Osteoblast (primary cell): ENCODE data around the gene IL37. TPM values are rescaled to one million over a fixed set of nuclear protein-coding genes. Genes with fewer than 3 reads are reported as not detected.

ENCODE experiments used
- DNase-seq: peaks from one replicate; pipeline ENCODE4 v3.0.0; 2011; ENCODE audit warnings: low spot score, mixed read lengths; ENCODE audit not compliant: insufficient read length; ENCODE audit errors: missing footprints
- H2AFZ ChIP-seq: 2 replicates; pipeline ENCODE4 v1.6.0; 2011; ENCODE audit warnings: mild to moderate bottlenecking, low read length
- H3K27ac ChIP-seq: 2 replicates; pipeline ENCODE4 v1.5.1; 2011; ENCODE audit warnings: mild to moderate bottlenecking, low read depth, low read length, moderate library complexity
- H3K27me3 ChIP-seq: 2 replicates; pipeline ENCODE4 v1.6.0; 2012; ENCODE audit warnings: mild to moderate bottlenecking, control low read depth, inconsistent platforms, low read length, moderate library complexity; ENCODE audit not compliant: insufficient read depth
- H3K36me3 ChIP-seq: 2 replicates; pipeline ENCODE4 v1.5.1; 2011; ENCODE audit warnings: mild to moderate bottlenecking, low read length, control low read depth, moderate library complexity; ENCODE audit not compliant: insufficient read depth
- H3K4me1 ChIP-seq: 2 replicates; pipeline ENCODE4 v1.5.1; 2011; ENCODE audit warnings: mild to moderate bottlenecking, low read length, control low read depth, moderate library complexity; ENCODE audit not compliant: insufficient read depth
- H3K4me2 ChIP-seq: 2 replicates; pipeline ENCODE4 v1.6.0; 2011; ENCODE audit warnings: mild to moderate bottlenecking, low read length; ENCODE audit not compliant: insufficient read depth
- H3K4me3 ChIP-seq: fragments of 200-600 bp; sonication (generic); 3 replicates; pipeline ENCODE4 v1.5.1; 2012; ENCODE audit warnings: mild to moderate bottlenecking, low read length, inconsistent platforms; ENCODE audit not compliant: insufficient read depth
- H3K79me2 ChIP-seq: 2 replicates; pipeline ENCODE4 v1.6.0; 2012; ENCODE audit warnings: mild to moderate bottlenecking, low read length, control low read depth, inconsistent platforms; ENCODE audit not compliant: insufficient read depth
- H3K9me3 ChIP-seq: 2 replicates; pipeline ENCODE4 v1.5.1; 2011; ENCODE audit warnings: low read depth, low read length, control low read depth
- H4K20me1 ChIP-seq: 2 replicates; pipeline ENCODE4 v1.6.0; 2012; ENCODE audit warnings: mild to moderate bottlenecking, low read length, control low read depth; ENCODE audit not compliant: insufficient read depth
- CTCF ChIP-seq: IDR thresholded peaks from 2 replicates; pipeline ENCODE4 v1.5.1; 2011; ENCODE audit warnings: mild to moderate bottlenecking, low read depth, low read length, moderate library complexity; ENCODE audit errors: extremely low read depth
- total RNA-seq: library from RNA; depleted of rRNA; stranded (reverse); fragments of >200 nt; gene quantifications from 2 replicates; pipeline ENCODE4 v1.2.3, GENCODE V29; 2012

The IL37 gene
- total RNA-seq, 1 donor: not detected

- no peaks in the 10 kb centered on the region for H3K9me3 ChIP-seq
- H3K27ac ChIP-seq: peak overlapping the region; percentile 90
- H3K27me3 ChIP-seq: no peaks in the 10 kb centered on the region
- peaks cover 38% of the 10 kb centered on the region for H3K4me1 ChIP-seq
- no peaks in the 10 kb centered on the region for H3K36me3 ChIP-seq
- H4K20me1 ChIP-seq: no peaks in the 10 kb centered on the region
- peak; percentile 91 for DNase-seq
- H2AFZ ChIP-seq: peak overlapping the region; percentile 52
- TF ChIP-seq CTCF: no peak
- no peak overlapping the region for H3K4me3 ChIP-seq
- no peaks in the 10 kb centered on the region for H3K79me2 ChIP-seq
- H3K4me2 ChIP-seq: peak overlapping the region; percentile 3
Observed at GRCh38 chr2:112880091-112880531, 30.9 kb upstream of the IL37 start.

- Histone ChIP-seq H4K20me1 (no peaks in the 10 kb centered on the region), H3K36me3 (no peaks in the 10 kb centered on the region), H3K4me1 (peaks cover 38% of the 10 kb centered on the region), H3K4me3 (no peak overlapping the region), H3K9me3 (no peaks in the 10 kb centered on the region), H3K27ac (peak overlapping the region; percentile 90), H3K4me2 (peak overlapping the region; percentile 3), H2AFZ (peak overlapping the region; percentile 52), H3K27me3 (no peaks in the 10 kb centered on the region), H3K79me2 (no peaks in the 10 kb centered on the region)
- TF ChIP-seq CTCF: no peak
- no peak for DNase-seq
Observed at GRCh38 chr2:112880696-112881095, 30.3 kb upstream of the IL37 start.

- Histone ChIP-seq H3K36me3 (no peaks in the 10 kb centered on the region), H4K20me1 (no peaks in the 10 kb centered on the region), H3K9me3 (no peaks in the 10 kb centered on the region), H3K4me2 (peak overlapping the region; percentile 3), H3K27me3 (no peaks in the 10 kb centered on the region), H3K4me1 (peaks cover 38% of the 10 kb centered on the region), H3K4me3 (no peak overlapping the region), H2AFZ (no peak overlapping the region), H3K27ac (peak overlapping the region; percentile 90), H3K79me2 (no peaks in the 10 kb centered on the region)
- peak; percentile 92 for DNase-seq
- no peak for TF ChIP-seq CTCF
Observed at GRCh38 chr2:112881217-112881985, 29.6 kb upstream of the IL37 start.

- Histone ChIP-seq H2AFZ (no peak overlapping the region), H3K9me3 (no peaks in the 10 kb centered on the region), H4K20me1 (no peaks in the 10 kb centered on the region), H3K27me3 (no peaks in the 10 kb centered on the region), H3K4me3 (no peak overlapping the region), H3K4me2 (no peak overlapping the region), H3K27ac (no peak overlapping the region), H3K4me1 (peaks cover 23% of the 10 kb centered on the region), H3K36me3 (no peaks in the 10 kb centered on the region), H3K79me2 (no peaks in the 10 kb centered on the region)
- TF ChIP-seq CTCF: no peak
- DNase-seq: no peak
Observed at GRCh38 chr2:112883669-112884068, 27.3 kb upstream of the IL37 start.
